Neural cell (in vitro differentiated cells): ENCODE measurements around the gene AGMAT. TPM values are rescaled to one million over a fixed set of nuclear protein-coding genes. Genes with fewer than 3 reads are reported as not detected.

Source experiments
- H2AFZ ChIP-seq: fragments of 200-600, 300-800 bp; sonication (generic), shearing (Covaris generic); 2 replicates; pipeline ENCODE4 v1.6.0; 2014; ENCODE audit warnings: low read depth, mild to moderate bottlenecking, antibody characterized with exemption, low read length, moderate library complexity
- H3F3A ChIP-seq: fragments of 200-600 bp; shearing (Covaris generic); 2 replicates; pipeline ENCODE4 v1.6.1; 2016; ENCODE audit warnings: mild to moderate bottlenecking, moderate library complexity, mixed read lengths, antibody characterized with exemption, low read length; ENCODE audit not compliant: insufficient read depth, poor library complexity, severe bottlenecking
- H3K27ac ChIP-seq: fragments of 200-600, 300-800 bp; sonication (generic), shearing (Covaris generic); 2 replicates; pipeline ENCODE4 v1.5.1; 2014; ENCODE audit warnings: mild to moderate bottlenecking, low read length, moderate library complexity
- H3K27me3 ChIP-seq: fragments of 300-800, 200-600 bp; sonication (generic), shearing (Covaris generic); 2 replicates; pipeline ENCODE4 v1.6.0; 2014; ENCODE audit warnings: mild to moderate bottlenecking, low read depth, low read length, moderate library complexity; ENCODE audit not compliant: insufficient read depth
- H3K36me3 ChIP-seq: fragments of 300-800, 200-600 bp; sonication (generic), shearing (Covaris generic); 2 replicates; pipeline ENCODE4 v1.5.1; 2014; ENCODE audit warnings: mild to moderate bottlenecking, antibody characterized with exemption, low read length, moderate library complexity; ENCODE audit not compliant: insufficient read depth
- H3K4me2 ChIP-seq: fragments of 300-800, 200-600 bp; sonication (generic), shearing (Covaris generic); 2 replicates; pipeline ENCODE4 v1.6.0; 2014; ENCODE audit warnings: mild to moderate bottlenecking, low read length
- H3K4me3 ChIP-seq: fragments of 300-800, 200-600 bp; sonication (generic), shearing (Covaris generic); 2 replicates; pipeline ENCODE4 v1.5.1; 2014; ENCODE audit warnings: mild to moderate bottlenecking, low read length, moderate library complexity
- H3K79me2 ChIP-seq: fragments of 200-600 bp; shearing (Covaris generic); replicated peaks from 2 replicates; pipeline ENCODE4 v1.6.0; 2014; ENCODE audit warnings: mild to moderate bottlenecking, low read length, moderate library complexity; ENCODE audit not compliant: insufficient read depth
- H3K9ac ChIP-seq: fragments of 300-800, 200-600 bp; sonication (generic), shearing (Covaris generic); 2 replicates; pipeline ENCODE4 v1.6.1; 2016; ENCODE audit warnings: mild to moderate bottlenecking, low read length, mixed read lengths
- H3K9me2 ChIP-seq: fragments of 200-600 bp; shearing (Covaris generic); 2 replicates; pipeline ENCODE4 v1.6.1; 2016; ENCODE audit warnings: mild to moderate bottlenecking, low read length, mixed read lengths; ENCODE audit not compliant: insufficient read depth
- H3K9me3 ChIP-seq: fragments of 200-600, 300-800 bp; sonication (generic), shearing (Covaris generic); 2 replicates; pipeline ENCODE4 v1.6.1; 2016; ENCODE audit warnings: mild to moderate bottlenecking, mixed run types, low read length, moderate library complexity, mixed read lengths
- H4K20me1 ChIP-seq: fragments of 200-600 bp; shearing (Covaris generic); 2 replicates; pipeline ENCODE4 v1.6.1; 2016; ENCODE audit warnings: mild to moderate bottlenecking, mixed run types; ENCODE audit not compliant: insufficient read depth
- EP300 ChIP-seq: fragments of 450-650 bp; conservative IDR thresholded peaks from 2 replicates; pipeline ENCODE4 v1.6.1; 2014; ENCODE audit warnings: antibody characterized with exemption, mild to moderate bottlenecking, moderate library complexity; ENCODE audit not compliant: poor library complexity, severe bottlenecking
- EZH2 ChIP-seq: fragments of 200-600, 300-800 bp; shearing (Covaris generic), sonication (generic); IDR thresholded peaks from 2 replicates; pipeline ENCODE4 v1.6.1; 2014; ENCODE audit warnings: antibody characterized with exemption, low read length, borderline replicate concordance, mild to moderate bottlenecking; ENCODE audit not compliant: insufficient read depth, poor library complexity, severe bottlenecking
- MXI1 ChIP-seq: fragments of 450-650 bp; conservative IDR thresholded peaks from 2 replicates; pipeline ENCODE4 v1.6.1; 2014; ENCODE audit warnings: antibody characterized with exemption, mild to moderate bottlenecking; ENCODE audit not compliant: poor library complexity, severe bottlenecking
- POLR2AphosphoS5 ChIP-seq: IDR thresholded peaks from 2 replicates; pipeline ENCODE4 v1.6.1; 2012
- RAD21 ChIP-seq: fragments of 450-650 bp; conservative IDR thresholded peaks from 2 replicates; pipeline ENCODE4 v1.6.1; 2014; ENCODE audit warnings: antibody characterized with exemption, mild to moderate bottlenecking, moderate library complexity
- SMC3 ChIP-seq: fragments of 450-650 bp; conservative IDR thresholded peaks from 2 replicates; pipeline ENCODE4 v1.6.1; 2014; ENCODE audit warnings: antibody characterized with exemption, mild to moderate bottlenecking, moderate library complexity; ENCODE audit not compliant: poor library complexity
- TAF1 ChIP-seq: IDR thresholded peaks from 2 replicates; pipeline ENCODE4 v1.6.1; 2012; ENCODE audit warnings: low read depth
- polyA plus RNA-seq: library from polyadenylated mRNA; depleted of rRNA; stranded (reverse); fragments of >200 nt; gene quantifications from 2 replicates; pipeline ENCODE4 v1.2.3, GENCODE V29; 2014
- TF ChIP-seq, protein P1 (sequence below): fragments of 450-650 bp; IDR thresholded peaks from 2 replicates; pipeline ENCODE4 v1.5.1; 2014; ENCODE audit warnings: antibody characterized with exemption, mild to moderate bottlenecking, moderate library complexity; ENCODE audit not compliant: poor library complexity, severe bottlenecking
- TF ChIP-seq, protein P2 (sequence below): IDR thresholded peaks from 2 replicates; pipeline ENCODE4 v1.6.1; 2012; ENCODE audit warnings: borderline replicate concordance

AGMAT gene
- polyA plus RNA-seq, 1 donor from 2014 or later = not detected

DNA sequence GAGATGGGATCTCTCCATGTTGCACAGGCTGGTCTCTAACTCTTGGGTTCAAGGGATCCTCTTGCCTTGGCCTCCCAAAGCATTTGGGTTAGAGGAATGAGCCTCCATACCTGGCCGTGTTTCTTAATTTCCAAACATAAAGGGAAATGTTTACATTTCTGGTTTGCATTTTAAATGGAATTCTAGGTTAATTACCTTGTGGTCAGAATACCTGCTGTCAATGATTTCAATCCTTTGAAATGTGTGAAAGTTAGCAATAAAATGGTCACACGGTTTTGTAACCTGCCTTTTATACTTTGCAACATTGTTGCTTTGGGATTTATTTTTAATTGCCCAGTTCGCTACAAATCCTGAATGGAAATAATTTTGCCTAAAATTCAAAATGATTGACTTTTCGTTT, 26.3 kb downstream of the AGMAT start:
- H2AFZ ChIP-seq = no peak overlapping the region
- no peaks in the 10 kb centered on the region for H3K79me2 ChIP-seq

DNA sequence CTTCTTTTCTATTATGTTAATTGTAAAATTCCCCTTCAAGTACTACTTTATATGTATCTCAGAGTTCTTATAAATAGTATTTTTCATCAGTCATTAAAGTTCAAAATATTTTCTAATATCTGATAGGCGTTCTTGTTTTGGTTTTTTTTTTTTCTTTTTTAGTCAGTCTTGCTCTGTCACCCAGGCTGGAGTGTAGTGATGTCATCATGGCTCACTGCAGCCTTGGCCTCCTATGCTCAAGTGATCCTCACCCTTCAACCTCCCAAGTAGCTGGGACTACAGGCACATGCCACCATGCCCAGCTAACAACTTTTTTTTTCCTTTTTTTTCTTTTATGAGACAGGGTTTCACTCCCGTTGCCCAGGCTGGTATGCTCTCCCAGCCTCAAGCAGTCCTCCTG, 27.3 kb downstream of the AGMAT start:
- no peaks in the 10 kb centered on the region for H3F3A ChIP-seq
- no peak overlapping the region for H3K4me2 ChIP-seq
- no peak overlapping the region for H3K27ac ChIP-seq
- no peak overlapping the region for H2AFZ ChIP-seq
- no peaks in the 10 kb centered on the region for H3K27me3 ChIP-seq
- TF ChIP-seq SMC3 = no peak
- TF ChIP-seq, protein P1, sequence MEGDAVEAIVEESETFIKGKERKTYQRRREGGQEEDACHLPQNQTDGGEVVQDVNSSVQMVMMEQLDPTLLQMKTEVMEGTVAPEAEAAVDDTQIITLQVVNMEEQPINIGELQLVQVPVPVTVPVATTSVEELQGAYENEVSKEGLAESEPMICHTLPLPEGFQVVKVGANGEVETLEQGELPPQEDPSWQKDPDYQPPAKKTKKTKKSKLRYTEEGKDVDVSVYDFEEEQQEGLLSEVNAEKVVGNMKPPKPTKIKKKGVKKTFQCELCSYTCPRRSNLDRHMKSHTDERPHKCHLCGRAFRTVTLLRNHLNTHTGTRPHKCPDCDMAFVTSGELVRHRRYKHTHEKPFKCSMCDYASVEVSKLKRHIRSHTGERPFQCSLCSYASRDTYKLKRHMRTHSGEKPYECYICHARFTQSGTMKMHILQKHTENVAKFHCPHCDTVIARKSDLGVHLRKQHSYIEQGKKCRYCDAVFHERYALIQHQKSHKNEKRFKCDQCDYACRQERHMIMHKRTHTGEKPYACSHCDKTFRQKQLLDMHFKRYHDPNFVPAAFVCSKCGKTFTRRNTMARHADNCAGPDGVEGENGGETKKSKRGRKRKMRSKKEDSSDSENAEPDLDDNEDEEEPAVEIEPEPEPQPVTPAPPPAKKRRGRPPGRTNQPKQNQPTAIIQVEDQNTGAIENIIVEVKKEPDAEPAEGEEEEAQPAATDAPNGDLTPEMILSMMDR = no peak
- no peak for TF ChIP-seq EP300
- TF ChIP-seq, protein P2, sequence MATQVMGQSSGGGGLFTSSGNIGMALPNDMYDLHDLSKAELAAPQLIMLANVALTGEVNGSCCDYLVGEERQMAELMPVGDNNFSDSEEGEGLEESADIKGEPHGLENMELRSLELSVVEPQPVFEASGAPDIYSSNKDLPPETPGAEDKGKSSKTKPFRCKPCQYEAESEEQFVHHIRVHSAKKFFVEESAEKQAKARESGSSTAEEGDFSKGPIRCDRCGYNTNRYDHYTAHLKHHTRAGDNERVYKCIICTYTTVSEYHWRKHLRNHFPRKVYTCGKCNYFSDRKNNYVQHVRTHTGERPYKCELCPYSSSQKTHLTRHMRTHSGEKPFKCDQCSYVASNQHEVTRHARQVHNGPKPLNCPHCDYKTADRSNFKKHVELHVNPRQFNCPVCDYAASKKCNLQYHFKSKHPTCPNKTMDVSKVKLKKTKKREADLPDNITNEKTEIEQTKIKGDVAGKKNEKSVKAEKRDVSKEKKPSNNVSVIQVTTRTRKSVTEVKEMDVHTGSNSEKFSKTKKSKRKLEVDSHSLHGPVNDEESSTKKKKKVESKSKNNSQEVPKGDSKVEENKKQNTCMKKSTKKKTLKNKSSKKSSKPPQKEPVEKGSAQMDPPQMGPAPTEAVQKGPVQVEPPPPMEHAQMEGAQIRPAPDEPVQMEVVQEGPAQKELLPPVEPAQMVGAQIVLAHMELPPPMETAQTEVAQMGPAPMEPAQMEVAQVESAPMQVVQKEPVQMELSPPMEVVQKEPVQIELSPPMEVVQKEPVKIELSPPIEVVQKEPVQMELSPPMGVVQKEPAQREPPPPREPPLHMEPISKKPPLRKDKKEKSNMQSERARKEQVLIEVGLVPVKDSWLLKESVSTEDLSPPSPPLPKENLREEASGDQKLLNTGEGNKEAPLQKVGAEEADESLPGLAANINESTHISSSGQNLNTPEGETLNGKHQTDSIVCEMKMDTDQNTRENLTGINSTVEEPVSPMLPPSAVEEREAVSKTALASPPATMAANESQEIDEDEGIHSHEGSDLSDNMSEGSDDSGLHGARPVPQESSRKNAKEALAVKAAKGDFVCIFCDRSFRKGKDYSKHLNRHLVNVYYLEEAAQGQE = no peak
- TF ChIP-seq MXI1 = no peak
- no peak for TF ChIP-seq EZH2
- no peak for TF ChIP-seq RAD21
- no peak for TF ChIP-seq TAF1
- TF ChIP-seq POLR2AphosphoS5 = no peak
- no peaks in the 10 kb centered on the region for H4K20me1 ChIP-seq
- no peaks in the 10 kb centered on the region for H3K9me3 ChIP-seq
- H3K9ac ChIP-seq = no peak overlapping the region
- no peaks in the 10 kb centered on the region for H3K36me3 ChIP-seq
- no peaks in the 10 kb centered on the region for H3K79me2 ChIP-seq
- no peak overlapping the region for H3K4me3 ChIP-seq
- no peaks in the 10 kb centered on the region for H3K9me2 ChIP-seq

More for the DNA sequence above, 26.3 kb downstream of the AGMAT start:
- no peak overlapping the region for H3K9ac ChIP-seq
- no peaks in the 10 kb centered on the region for H4K20me1 ChIP-seq
- no peaks in the 10 kb centered on the region for H3K9me2 ChIP-seq
- H3K4me2 ChIP-seq = no peak overlapping the region
- TF ChIP-seq, protein P1 = no peak
- TF ChIP-seq, protein P2 = no peak
- TF ChIP-seq POLR2AphosphoS5 (no peak), TAF1 (no peak), MXI1 (no peak), SMC3 (no peak), RAD21 (no peak), EP300 (no peak), EZH2 (no peak)
- no peaks in the 10 kb centered on the region for H3K36me3 ChIP-seq
- no peak overlapping the region for H3K4me3 ChIP-seq
- no peak overlapping the region for H3K27ac ChIP-seq
- H3K27me3 ChIP-seq = no peaks in the 10 kb centered on the region
- H3K9me3 ChIP-seq = no peaks in the 10 kb centered on the region
- no peaks in the 10 kb centered on the region for H3F3A ChIP-seq
